ENCODE measurements around the gene SLC35G4. TPM values are rescaled to one million over a fixed set of nuclear protein-coding genes. Genes with fewer than 3 reads are reported as not detected.

SLC35G4 gene
- total and polyA plus RNA-seq, 8 donors = not detected

DNA sequence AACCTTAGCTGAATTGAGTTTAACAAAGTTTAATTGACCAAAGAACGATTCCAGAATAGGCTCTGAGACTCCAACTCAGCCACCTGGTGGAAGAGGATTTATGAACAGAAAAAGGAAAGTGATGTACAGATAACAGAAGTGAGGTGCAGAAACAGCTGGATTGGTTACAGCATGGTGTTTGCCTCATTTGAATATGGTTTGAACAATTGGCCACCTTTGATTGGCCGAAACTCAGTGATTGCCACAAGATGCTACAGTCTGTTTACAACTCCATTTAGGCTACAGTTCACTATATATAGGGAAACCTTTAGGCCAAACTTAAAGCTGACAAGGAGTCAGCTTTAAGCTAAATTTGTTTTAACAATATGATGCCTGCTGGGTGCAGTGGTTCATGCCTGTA is 28.1 kb upstream of the SLC35G4 start:
- Histone ChIP-seq H3K27ac (no peak overlapping the region), H3K36me3 (no peaks in the 10 kb centered on the region), H3K4me3 (no peak overlapping the region), H3K4me1 (no peaks in the 10 kb centered on the region), H3K27me3 (no peaks in the 10 kb centered on the region), H3K9me3 (no peaks in the 10 kb centered on the region)
- intact Hi-C loops (cut with DNase I; ENCODE audit: low total_unique reads) = no loop called here
- DNase-seq = no peak
- WGBS, 5 donors = 70 to 82% (median 77%) methylated on average over 2 of the region's 2 CpGs
- TF ChIP-seq POLR2A (IDR thresholded peaks at IDR 0.05) (no peak), POLR2AphosphoS5 (IDR thresholded peaks at IDR 0.05) (no peak), CTCF (IDR thresholded peaks at IDR 0.05) (no peak), EP300 (IDR thresholded peaks at IDR 0.05) (no peak)

DNA sequence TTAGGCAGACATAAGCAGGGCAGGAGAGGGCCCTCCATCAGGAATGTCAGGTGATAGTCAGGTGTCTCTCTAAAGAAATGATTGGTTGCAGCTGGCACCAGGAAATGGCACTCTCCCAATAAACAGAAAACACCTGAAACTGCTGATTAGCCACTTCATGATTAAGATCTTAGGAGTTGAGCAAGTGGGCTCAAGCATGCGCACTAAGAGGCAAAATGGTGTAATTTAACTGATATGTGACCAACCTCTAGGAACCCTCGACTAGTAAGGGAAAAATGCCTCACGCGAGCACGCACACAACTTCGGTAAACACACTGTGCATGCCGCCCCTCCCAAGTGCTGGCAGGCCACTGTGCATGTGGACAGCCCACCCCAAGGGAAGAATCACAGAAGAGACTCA is 23.8 kb upstream of the SLC35G4 start:
- 57 to 72% (median 66%) methylated on average over 7 of the region's 7 CpGs for WGBS, 5 donors
- H3K27me3 ChIP-seq = no peaks in the 10 kb centered on the region
- no peaks in the 10 kb centered on the region for H3K4me1 ChIP-seq
- H3K4me3 ChIP-seq = no peak overlapping the region
- H3K36me3 ChIP-seq = no peaks in the 10 kb centered on the region
- H3K27ac ChIP-seq = no peak overlapping the region
- TF ChIP-seq POLR2A (IDR thresholded peaks at IDR 0.05) (no peak), CTCF (IDR thresholded peaks at IDR 0.05) (no peak), POLR2AphosphoS5 (IDR thresholded peaks at IDR 0.05) (no peak), EP300 (IDR thresholded peaks at IDR 0.05) (no peak)
- H3K9me3 ChIP-seq = no peaks in the 10 kb centered on the region
- intact Hi-C loops (cut with DNase I; ENCODE audit: low total_unique reads) = no loop called here
- DNase-seq = no peak

DNA sequence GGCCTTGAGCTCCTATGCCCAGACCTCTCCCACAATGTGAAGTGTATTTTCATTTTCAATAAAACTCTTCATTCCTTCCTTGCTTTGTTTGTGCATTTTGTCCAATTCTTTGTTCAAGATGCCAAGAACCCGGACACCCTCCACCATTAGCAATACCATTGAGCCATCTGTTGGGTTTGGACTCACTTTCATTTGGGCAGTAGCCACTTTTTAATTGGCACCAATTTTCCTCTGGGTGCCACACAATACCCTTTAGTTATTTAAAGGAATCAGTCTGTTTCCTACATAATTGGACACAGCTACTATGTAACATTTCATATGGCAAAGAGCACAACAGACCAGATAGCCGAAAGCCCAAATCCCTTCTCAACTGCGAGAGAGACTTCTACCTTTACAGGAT is 22.5 kb upstream of the SLC35G4 start:
- H3K36me3 ChIP-seq = no peaks in the 10 kb centered on the region
- H3K27me3 ChIP-seq = no peaks in the 10 kb centered on the region
- H3K4me3 ChIP-seq = no peak overlapping the region
- no peak for DNase-seq
- no peaks in the 10 kb centered on the region for H3K4me1 ChIP-seq
- WGBS, 5 donors = 81 to 88% (median 87%) methylated on average over 3 of the region's 3 CpGs
- no peak overlapping the region for H3K27ac ChIP-seq
- intact Hi-C loops (cut with DNase I; ENCODE audit: low total_unique reads) = no loop called here
- peaks cover 0 to 3% (median 0%) of the 10 kb centered on the region in 4 donors for H3K9me3 ChIP-seq
- TF ChIP-seq CTCF (IDR thresholded peaks at IDR 0.05) (no peak), POLR2AphosphoS5 (IDR thresholded peaks at IDR 0.05) (no peak), POLR2A (IDR thresholded peaks at IDR 0.05) (no peak), EP300 (IDR thresholded peaks at IDR 0.05) (no peak)

DNA sequence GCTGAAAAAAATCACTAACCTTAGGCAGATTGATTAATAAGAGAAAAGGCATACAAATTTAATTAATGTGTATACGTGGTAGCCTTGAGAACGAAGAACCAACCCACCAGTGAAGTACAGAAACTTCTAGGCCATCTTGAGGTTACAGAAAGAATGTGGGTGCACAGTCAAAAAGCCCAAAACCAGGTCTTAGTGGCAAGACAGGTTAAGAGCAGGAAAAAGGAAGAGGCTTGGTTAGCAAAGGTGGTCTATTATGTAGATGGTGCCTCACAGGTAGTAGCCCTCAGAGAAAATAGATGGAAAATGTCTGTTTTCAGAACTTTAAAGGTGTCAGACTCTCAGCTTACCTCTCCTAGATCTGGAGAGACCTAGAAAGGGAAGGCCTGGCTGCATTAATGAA is 22.0 kb upstream of the SLC35G4 start:
- no peak overlapping the region for H3K4me3 ChIP-seq
- H3K36me3 ChIP-seq = no peaks in the 10 kb centered on the region
- H3K9me3 ChIP-seq = peaks cover 0 to 8% (median 1%) of the 10 kb centered on the region in 4 donors
- intact Hi-C loops (cut with DNase I; ENCODE audit: low total_unique reads) = no loop called here
- no peaks in the 10 kb centered on the region for H3K4me1 ChIP-seq
- DNase-seq = no peak
- TF ChIP-seq EP300 (IDR thresholded peaks at IDR 0.05) (no peak), POLR2A (IDR thresholded peaks at IDR 0.05) (no peak), CTCF (IDR thresholded peaks at IDR 0.05) (no peak), POLR2AphosphoS5 (IDR thresholded peaks at IDR 0.05) (no peak)
- 64 to 85% (median 82%) methylated on average over 2 of the region's 2 CpGs for WGBS, 5 donors
- H3K27ac ChIP-seq = no peak overlapping the region
- H3K27me3 ChIP-seq = no peaks in the 10 kb centered on the region
